HepG2 (cell line): ENCODE measurements around the gene SIVA1. TPM values are rescaled to one million over a fixed set of nuclear protein-coding genes. Genes with fewer than 3 reads are reported as not detected.

Experiments used
- ATAC-seq: fragments of 200-7000 bp; cut with Tn5 transposase; 3 replicates; pipeline ENCODE4 v1.9.1; 2020; ENCODE audit warnings: mild to moderate bottlenecking, moderate library complexity
- BruUV-seq: library from RNA; stranded (reverse); fragments of 400-500 nt; replicated peaks from 2 replicates; lab custom pipeline; 2021; lab: Mats Ljungman, UMichigan
- CTCF ChIA-PET: fragments of 300-600 bp; formaldehyde crosslinking; extraction: SDS; loops from one replicate; lab custom pipeline; 2021; ENCODE audit warnings: low total read pairs, inconsistent platforms, low intra/inter-chr PET ratio; lab: Yijun Ruan, JAX
- POLR2A ChIA-PET: fragments of 350-600 bp; sonication (Branson Sonifier 250); formaldehyde crosslinking; loops from one replicate; lab custom pipeline; 2020; ENCODE audit warnings: antibody characterized with exemption, inconsistent platforms; lab: Yijun Ruan, JAX
- DNase-seq: peaks from one replicate; pipeline ENCODE4 v3.0.0-alpha.2; 2015; ENCODE audit warnings: low spot score
- FAIRE-seq: peaks from 3 replicates; lab custom pipeline; 2011; peaks lifted over from hg19 to GRCh38; lab: Jason Lieb, UNC
- H2AFZ ChIP-seq: one replicate; pipeline ENCODE4 v1.6.1; 2011; ENCODE audit warnings: low read length, inconsistent platforms
- H3K27ac ChIP-seq: fragments of 300-600 bp; 3 replicates; pipeline ENCODE4 v1.8.0; 2011; ENCODE audit warnings: mixed run types, mild to moderate bottlenecking, mixed read lengths, low read length, inconsistent platforms; ENCODE audit not compliant: insufficient read depth; ENCODE audit errors: extremely low read length
- H3K27me3 ChIP-seq, 2 experiments: fragments of 200-600 bp in 1 of 2; 2 replicates in 1 of 2; 3 replicates in 1 of 2; pipeline versions ENCODE4 v1.6.0 to v1.8.0; 2011; ENCODE audit warnings: low read length in 2 of 2, mild to moderate bottlenecking in 2 of 2, moderate library complexity in 2 of 2, inconsistent platforms in 1 of 2; ENCODE audit not compliant: insufficient read depth in 2 of 2, control insufficient read depth in 1 of 2
- H3K36me3 ChIP-seq, 2 experiments: fragments of 200-600 bp in 1 of 2; replicated peaks in 1 of 2; 2 replicates in 1 of 2; 3 replicates in 1 of 2; pipeline versions ENCODE4 v1.5.1 to v1.8.0; 2011; ENCODE audit warnings: low read length in 2 of 2, inconsistent platforms in 1 of 2; ENCODE audit not compliant: insufficient read depth in 2 of 2, control insufficient read depth in 1 of 2
- H3K4me1 ChIP-seq: 2 replicates; pipeline ENCODE4 v1.5.1; 2012; ENCODE audit warnings: low read length, inconsistent platforms; ENCODE audit not compliant: insufficient read depth
- H3K4me2 ChIP-seq: 2 replicates; pipeline ENCODE4 v1.6.0; 2011; ENCODE audit warnings: low read depth, low read length, inconsistent platforms
- H3K4me3 ChIP-seq, 3 experiments: fragments of 200-600 bp in 1 of 3; sonication (generic), shearing (Covaris generic) in 1 of 3; replicated peaks in 1 of 3; 2 replicates each; pipeline ENCODE4 v1.5.1; 2011 to 2016; ENCODE audit warnings: low read length in 3 of 3, inconsistent platforms in 2 of 3, low read depth in 2 of 3, mild to moderate bottlenecking in 2 of 3, control low read depth in 1 of 3, mixed read lengths in 1 of 3; ENCODE audit not compliant: insufficient read depth in 1 of 3
- H3K79me2 ChIP-seq: one replicate; pipeline ENCODE4 v1.6.1; 2011; ENCODE audit warnings: low read length, inconsistent platforms; ENCODE audit not compliant: insufficient read depth
- H3K9ac ChIP-seq: 2 replicates; pipeline ENCODE4 v1.6.0; 2011; ENCODE audit warnings: mild to moderate bottlenecking, low read depth, low read length, inconsistent platforms; ENCODE audit not compliant: insufficient read depth
- H3K9me3 ChIP-seq: 2 replicates; pipeline ENCODE4 v1.5.1; 2012; ENCODE audit warnings: mild to moderate bottlenecking, low read length
- H4K20me1 ChIP-seq: 2 replicates; pipeline ENCODE4 v1.6.0; 2011; ENCODE audit warnings: inconsistent platforms, mild to moderate bottlenecking, low read length, moderate library complexity; ENCODE audit not compliant: insufficient read depth
- IRF1 ChIP-seq: sonication (generic); formaldehyde crosslinking; IDR thresholded peaks from 2 replicates; pipeline ENCODE4 v1.4.0; 2020; ENCODE audit warnings: low read depth, mild to moderate bottlenecking, missing genetic modification reagents
- KDM2A ChIP-seq: sonication (generic); formaldehyde crosslinking; IDR thresholded peaks from 2 replicates; pipeline ENCODE4 v1.4.0; 2020; ENCODE audit warnings: low read depth, missing genetic modification reagents, borderline replicate concordance
- POGZ ChIP-seq: sonication (generic); formaldehyde crosslinking; IDR thresholded peaks from 2 replicates; pipeline ENCODE4 v1.4.0; 2020; ENCODE audit warnings: mild to moderate bottlenecking, missing genetic modification reagents
- SSRP1 ChIP-seq: IDR thresholded peaks from 2 replicates; pipeline ENCODE4 v1.6.1; 2016; ENCODE audit warnings: control low read depth
- TRAFD1 ChIP-seq: sonication (generic); formaldehyde crosslinking; IDR thresholded peaks from 2 replicates; pipeline ENCODE4 v1.5.1; 2020; ENCODE audit warnings: missing genetic modification reagents, mild to moderate bottlenecking, borderline replicate concordance
- TRIM24 ChIP-seq: sonication (generic); formaldehyde crosslinking; IDR thresholded peaks from 2 replicates; pipeline ENCODE4 v1.8.0; 2022; ENCODE audit warnings: mild to moderate bottlenecking, missing genetic modification reagents
- ZNF407 ChIP-seq: sonication (generic); formaldehyde crosslinking; IDR thresholded peaks from one replicate; pipeline ENCODE4 v1.5.1; 2020; ENCODE audit warnings: mild to moderate bottlenecking, missing genetic modification reagents; ENCODE audit errors: not compliant biosample characterization
- ZNF605 ChIP-seq: sonication (generic); formaldehyde crosslinking; IDR thresholded peaks from 2 replicates; pipeline ENCODE4 v1.8.0; 2022; ENCODE audit warnings: mild to moderate bottlenecking, missing genetic modification reagents
- ZNF615 ChIP-seq: sonication (generic); formaldehyde crosslinking; IDR thresholded peaks from 2 replicates; pipeline ENCODE4 v1.5.0; 2020; ENCODE audit warnings: mild to moderate bottlenecking, missing genetic modification reagents, borderline replicate concordance
- WGBS: methylation state at CpG from one replicate; pipeline ENCODE4 v1.1.6; 2017; ENCODE audit warnings: low lambda C conversion rate; 5-methylcytosine and 5-hydroxymethylcytosine counted together
- in situ Hi-C: cut with HindIII; loops from 2 replicates; pipeline ENCODE4 v1.10.0; 2017; ENCODE audit warnings: low pct_unique_long_range_greater_than_20kb; ENCODE audit not compliant: extremely low pct_ligation_motif_present
- intact Hi-C: fragments of 100-400 bp; cut with micrococcal nuclease; formaldehyde crosslinking; loops from one replicate; pipeline ENCODE4 v1.10.0; 2022; ENCODE audit not compliant: unreplicated experiment
- polyA plus RNA-seq, 8 experiments: library from polyadenylated mRNA; depleted of rRNA in 3 of 8; stranded (reverse) in 7 of 8; unstranded in 1 of 8; fragments of >200 nt; fragmentation: Illumina TruSeq in 4 of 8; extraction: Trizol in 4 of 8; gene quantifications; 2 replicates each; pipeline versions ENCODE4 v1.2.1 to v1.2.3, GENCODE V29; 2011 to 2016; ENCODE audit warnings: low read depth in 4 of 8, missing spikeins in 1 of 8, mixed read lengths in 1 of 8; ENCODE audit not compliant: insufficient read depth in 1 of 8
- total RNA-seq, 5 experiments: library from RNA; depleted of rRNA; stranded (reverse); fragments of >200 nt; fragmentation: Illumina TruSeq; extraction: Trizol; gene quantifications; 2 replicates each; pipeline ENCODE4 v1.2.3, GENCODE V29; 2016; ENCODE audit warnings: low read depth in 1 of 5

Gene SIVA1
- total and polyA plus RNA-seq, 2 of the 13 experiments (the other 11 are each of a cell fraction or from before 2014, with no cell fraction given): 123 to 186 TPM

DNA sequence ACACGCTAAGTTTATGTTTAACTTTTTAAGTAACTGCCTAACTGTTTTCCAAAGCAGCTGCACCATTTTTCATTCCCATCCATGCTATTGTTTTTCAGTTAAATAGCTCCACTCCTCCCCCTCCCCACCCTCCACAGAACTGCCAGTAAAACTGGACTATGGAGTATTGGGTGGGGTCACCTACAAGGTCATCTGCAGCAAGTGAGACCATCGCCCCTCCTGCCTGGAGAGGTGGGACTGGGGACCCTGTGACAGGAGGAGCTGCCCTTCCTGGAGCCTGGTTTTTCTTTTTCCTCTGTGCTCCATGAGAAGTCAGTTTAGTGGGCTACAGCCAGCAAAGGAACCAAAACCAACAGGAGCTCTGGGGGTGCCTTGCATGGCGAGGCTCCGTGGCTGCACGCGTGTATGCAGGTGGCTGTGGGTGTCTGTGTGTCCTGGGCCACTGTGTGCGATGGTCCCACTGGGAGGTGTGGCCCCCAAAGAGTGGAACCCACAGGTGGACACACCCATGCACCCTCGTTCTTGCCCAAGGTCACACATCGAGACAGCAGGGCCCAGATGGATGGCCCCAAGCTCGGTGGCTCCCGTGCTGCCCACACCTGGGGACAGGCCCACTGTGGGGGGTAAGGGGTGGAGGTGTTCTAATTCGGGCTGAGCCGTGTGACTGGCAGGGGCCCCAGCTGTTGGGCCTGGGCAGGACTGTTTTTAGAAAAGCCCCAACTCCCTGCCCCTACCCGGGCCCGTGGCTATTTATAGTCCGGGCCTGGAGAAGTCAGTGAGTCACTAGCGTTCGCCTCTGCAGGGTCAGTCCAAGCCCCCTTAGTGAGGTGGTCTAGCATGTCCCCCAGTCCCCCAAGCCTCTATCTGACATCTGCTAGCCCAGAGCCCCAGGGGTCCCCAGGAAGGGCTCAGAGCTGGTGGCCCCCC, 31.2 kb upstream of the SIVA1 start (continued):
- TF ChIP-seq TRAFD1: no peak
- TF ChIP-seq KDM2A: 0 out of 2 replicates have a peak, but pooled peaks have one; percentile 19
- TF ChIP-seq SSRP1 (CRISPR knock-in tag): no peak
- TF ChIP-seq ZNF605 (CRISPR knock-in tag): no peak
- TF ChIP-seq, all 625 proteins: peak for 5

- DNase-seq (no peak), ATAC-seq (no peak), FAIRE-seq (no peak)
- peaks cover 0 to 3% of the 10 kb centered on the region in 2 experiments; a peak in 1 of 5 replicates for H3K27me3 ChIP-seq
- intact Hi-C loops: no loop called here
- no peak overlapping the region for H3K27ac ChIP-seq
- H3K4me3 ChIP-seq: peak overlapping the region in 2 of 3 experiments; percentile 49 to 90; a peak in 5 of 6 replicates
- peaks cover 0 to 1% of the 10 kb centered on the region in 2 experiments; a peak in 1 of 5 replicates for H3K36me3 ChIP-seq
- no peaks in the 10 kb centered on the region for H4K20me1 ChIP-seq
- in situ Hi-C loops: no loop called here
- 88% methylated on average over 3 of the region's 26 CpGs for WGBS
- H3K9me3 ChIP-seq: no peaks in the 10 kb centered on the region
- peak overlapping the region; percentile 98 for H3K4me2 ChIP-seq
- no peaks in the 10 kb centered on the region for H3K79me2 ChIP-seq
- H3K4me1 ChIP-seq: peaks cover 61% of the 10 kb centered on the region
- ChIA-PET CTCF (no interaction called here), POLR2A (interaction anchor here (1.5 kb wide), 1 partner anchor 57 kb away, joined by 5 read pairs; no protein-coding TSS in a partner anchor)
- no peak overlapping the region for H3K9ac ChIP-seq
- H2AFZ ChIP-seq: no peak overlapping the region
- BruUV-seq: no TSS peak
- TF ChIP-seq POGZ (no peak), IRF1 (CRISPR knock-in tag) (no peak), TRIM24 (no peak), ZNF615 (CRISPR knock-in tag) (no peak), ZNF407 (CRISPR knock-in tag) (peak; percentile 59)
Observed at GRCh38 chr14:104722938-104723650, 29.9 kb upstream of the SIVA1 start.
